Ovary (tissue), 9 donors: ENCODE data around the gene PJA1. TPM values are rescaled to one million over a fixed set of nuclear protein-coding genes. Genes with fewer than 3 reads are reported as not detected.

Experiments used
- DNase-seq, 5 donors: peaks; one replicate each; pipeline ENCODE4 v3.0.0-alpha.2; 2019 to 2020
- H3K27ac ChIP-seq, 2 donors: fragments of 200-600 bp; one replicate each; pipeline versions ENCODE4 v1.5.1 to v1.8.0; 2019 to 2022
- H3K27me3 ChIP-seq: fragments of 200-600 bp; one replicate; pipeline ENCODE4 v1.8.0; 2022
- H3K36me3 ChIP-seq: fragments of 200-600 bp; sonication (generic); one replicate; pipeline ENCODE4 v1.5.1; 2019
- H3K4me1 ChIP-seq: one replicate; pipeline ENCODE4 v1.8.1; 2013; ENCODE audit warnings: mild to moderate bottlenecking, moderate library complexity; ENCODE audit not compliant: insufficient read depth
- H3K4me3 ChIP-seq: fragments of 200-600 bp; sonication (generic); one replicate; pipeline ENCODE4 v1.5.1; 2017
- H3K9me3 ChIP-seq, 2 donors: fragments of 200-600 bp in 1 of 2; sonication (generic) in 1 of 2; one replicate each; pipeline versions ENCODE4 v1.5.1 to v1.8.1; 2013 to 2019; ENCODE audit warnings: mild to moderate bottlenecking in 1 of 2, moderate library complexity in 1 of 2
- CTCF ChIP-seq, 3 donors: fragments of 450-650 bp in 2 of 3; fragments of 200-600 bp in 1 of 3; IDR thresholded peaks; one replicate each; pipeline versions ENCODE4 v1.5.1 to v1.8.0; 2016 to 2022; ENCODE audit warnings: antibody characterized with exemption in 3 of 3, mild to moderate bottlenecking in 1 of 3
- EP300 ChIP-seq: sonication (generic); formaldehyde crosslinking; IDR thresholded peaks from one replicate; pipeline ENCODE4 v1.6.1; 2017; ENCODE audit warnings: antibody characterized with exemption
- POLR2A ChIP-seq: fragments of 450-650 bp; IDR thresholded peaks from one replicate; pipeline ENCODE4 v1.6.1; 2017; ENCODE audit warnings: antibody characterized with exemption, mild to moderate bottlenecking, moderate library complexity
- WGBS, 3 donors: extraction: QIAGEN DNeasy Blood & Tissue Kit in 1 of 3; methylation state at CpG; one replicate each; pipeline versions ENCODE4 v1.1.5 to v1.1.7; 2013 to 2017; 5-methylcytosine and 5-hydroxymethylcytosine counted together
- intact Hi-C, 4 donors: fragments of 100-400 bp; cut with DNase I; formaldehyde crosslinking; loops; one replicate each; pipeline versions ENCODE4 v1.11.0 to v1.15.1; 2022 to 2023
- polyA plus RNA-seq, 2 donors: library from polyadenylated mRNA; stranded (reverse); fragments of 200-250 nt in 1 of 2; fragments of 350-450 nt in 1 of 2; fragmentation: Illumina TruSeq in 1 of 2; extraction: RNeasy Lipid Tissue Mini Kit (QIAGEN cat#74804) in 1 of 2; gene quantifications; one replicate each; pipeline ENCODE4 v1.2.3, GENCODE V29; 2013 to 2014
- total RNA-seq, 7 donors: library from RNA; depleted of rRNA in 2 of 7; stranded (reverse); fragments of >200 nt in 2 of 7; fragmentation: NEBNext Ultra II Directional in 3 of 7; extraction: Animal tissue kit (Norgen Biotek cat#: 25700) in 3 of 7; gene quantifications; one replicate each; pipeline versions ENCODE4 v1.1.0 to v1.2.4, GENCODE V29; 2016 to 2023
- donor health status: DM: no; HTN: no; CAD: no; lungs with moderate emphysema.
- donor health status: DM: no; HTN: no; CAD: no.
- donor health status: Bipolar disorder and iron deficiency.
- donor health status: DM: yes; HTN: yes; CAD: no.
- donor health status: DM: no; HTN: no; CAD: no.
- donor health status: DM: yes; HTN: yes; CAD: no.

Gene PJA1
- total and polyA plus RNA-seq, 9 donors: 17.2 to 68.0 (median 51.1) TPM

GRCh38 chrX:69156638-69157037, 8.6 kb downstream of the PJA1 start:
- 74 to 83% (median 80%) methylated on average over 5 of the region's 5 CpGs for WGBS, 3 donors
- DNase-seq: peak in 1 of 5 donors; percentile 8
- Histone ChIP-seq H3K4me1 (no peaks in the 10 kb centered on the region), H3K27ac (no peak overlapping the region), H3K9me3 (no peaks in the 10 kb centered on the region), H3K27me3 (no peaks in the 10 kb centered on the region), H3K36me3 (no peaks in the 10 kb centered on the region), H3K4me3 (no peak overlapping the region)
- intact Hi-C loops: no loop called here
- TF ChIP-seq CTCF (IDR thresholded peaks at IDR 0.05) (no peak), EP300 (no peak), POLR2A (no peak)

GRCh38 chrX:69155786-69156520, 9.3 kb downstream of the PJA1 start:
- TF ChIP-seq EP300 (no peak), POLR2A (no peak), CTCF (IDR thresholded peaks at IDR 0.05) (no peak)
- DNase-seq: peak in 1 of 5 donors; percentile 6
- Histone ChIP-seq H3K4me3 (no peak overlapping the region), H3K4me1 (no peaks in the 10 kb centered on the region), H3K9me3 (no peaks in the 10 kb centered on the region), H3K36me3 (no peaks in the 10 kb centered on the region), H3K27ac (no peak overlapping the region), H3K27me3 (no peaks in the 10 kb centered on the region)
- 65 to 82% (median 74%) methylated on average over 5 of the region's 5 CpGs for WGBS, 3 donors
- intact Hi-C loops: no loop called here

DNA sequence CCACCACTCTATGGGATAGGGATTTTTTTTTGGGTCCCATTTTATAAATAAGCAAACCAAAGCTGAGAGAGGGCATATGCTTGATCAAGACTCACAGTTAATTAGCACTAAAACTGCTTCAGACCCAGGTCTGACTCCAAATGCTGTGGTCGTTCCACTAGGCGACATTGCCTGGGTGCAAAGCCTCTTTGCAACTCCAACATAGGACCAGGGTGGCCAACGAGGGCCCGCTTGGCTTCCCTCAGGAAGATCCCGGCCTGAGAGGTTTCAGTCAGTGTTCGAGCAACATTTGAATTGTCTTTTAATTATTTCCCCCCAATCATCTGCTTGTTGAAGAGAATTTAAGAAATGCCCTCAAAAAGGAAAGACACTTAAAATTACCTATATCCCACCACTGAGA, 11.2 kb downstream of the PJA1 start:
- H3K27me3 ChIP-seq: no peaks in the 10 kb centered on the region
- no peaks in the 10 kb centered on the region for H3K4me1 ChIP-seq
- H3K36me3 ChIP-seq: no peaks in the 10 kb centered on the region
- no peak overlapping the region for H3K27ac ChIP-seq
- intact Hi-C loops: no loop called here
- H3K9me3 ChIP-seq: no peaks in the 10 kb centered on the region
- TF ChIP-seq CTCF (IDR thresholded peaks at IDR 0.05): no peak
- no peak for TF ChIP-seq EP300
- TF ChIP-seq POLR2A: no peak
- no peak for DNase-seq
- WGBS, 3 donors: 82 to 95% (median 84%) methylated on average over 6 of the region's 6 CpGs
- no peak overlapping the region for H3K4me3 ChIP-seq

DNA sequence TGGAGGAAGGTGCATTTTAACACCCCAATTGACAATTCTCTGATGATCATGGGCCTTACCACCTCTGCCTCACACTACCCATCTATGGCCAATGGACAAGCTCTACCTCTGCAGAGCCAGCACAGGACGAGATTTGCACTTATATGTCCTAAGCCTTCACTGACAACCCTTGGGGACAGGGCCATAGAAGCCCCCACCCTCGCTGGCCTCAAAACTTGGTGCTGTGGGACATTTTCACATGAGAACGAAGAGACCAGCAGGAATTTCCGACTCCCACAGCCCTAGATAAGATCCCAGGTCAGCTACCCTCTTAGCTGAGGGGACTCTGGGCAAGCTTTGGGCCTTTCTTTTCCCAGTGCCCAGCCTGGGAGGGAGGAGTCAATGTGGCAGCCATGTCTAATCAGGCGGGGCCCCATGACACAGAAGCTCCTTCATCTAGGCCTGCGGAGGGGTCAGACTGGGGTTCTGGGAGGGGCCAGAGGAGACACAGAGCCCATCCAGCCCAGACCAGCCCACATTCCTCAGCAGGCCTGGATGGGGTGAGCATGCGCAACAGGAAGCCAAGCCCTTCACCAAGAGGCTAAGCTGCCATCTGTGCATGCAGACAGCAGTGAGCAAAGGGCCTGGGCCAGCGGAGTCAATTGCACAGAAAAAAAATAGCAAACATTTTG, 12.1 kb downstream of the PJA1 start:
- Histone ChIP-seq H3K9me3 (no peaks in the 10 kb centered on the region), H3K4me1 (no peaks in the 10 kb centered on the region), H3K36me3 (no peaks in the 10 kb centered on the region), H3K4me3 (no peak overlapping the region), H3K27me3 (no peaks in the 10 kb centered on the region), H3K27ac (no peak overlapping the region)
- peak in 3 of 5 donors; percentile 4 to 37 (median 25) for DNase-seq
- TF ChIP-seq POLR2A (no peak), EP300 (no peak), CTCF (IDR thresholded peaks at IDR 0.05) (no peak)
- WGBS, 3 donors: 56 to 62% (median 60%) methylated on average over 8 of the region's 8 CpGs
- intact Hi-C loops: no loop called here
